Gastroesophageal sphincter (tissue), 3 donors: ENCODE results near the gene FOXB1.

Experiments
- EP300 ChIP-seq: sonication (generic); formaldehyde crosslinking; IDR thresholded peaks from one replicate; pipeline ENCODE4 v1.6.1; 2017; ENCODE audit warnings: antibody characterized with exemption, mild to moderate bottlenecking
- POLR2A ChIP-seq, 2 donors: fragments of 450-650 bp; IDR thresholded peaks; one replicate each; pipeline ENCODE4 v1.6.1; 2017; ENCODE audit warnings: antibody characterized with exemption in 2 of 2, mild to moderate bottlenecking in 2 of 2, moderate library complexity in 1 of 2
- POLR2AphosphoS5 ChIP-seq: sonication (generic); formaldehyde crosslinking; IDR thresholded peaks from one replicate; pipeline ENCODE4 v1.6.1; 2017; ENCODE audit warnings: antibody characterized with exemption
- TF ChIP-seq, protein P1 (sequence below), 4 experiments: fragments of 200-600 bp in 2 of 4; fragments of 450-650 bp in 2 of 4; sonication (generic) in 1 of 4; IDR thresholded peaks; one replicate each; pipeline ENCODE4 v1.5.1; 2017 to 2019; ENCODE audit warnings: antibody characterized with exemption in 4 of 4, mild to moderate bottlenecking in 2 of 4, moderate library complexity in 2 of 4

DNA sequence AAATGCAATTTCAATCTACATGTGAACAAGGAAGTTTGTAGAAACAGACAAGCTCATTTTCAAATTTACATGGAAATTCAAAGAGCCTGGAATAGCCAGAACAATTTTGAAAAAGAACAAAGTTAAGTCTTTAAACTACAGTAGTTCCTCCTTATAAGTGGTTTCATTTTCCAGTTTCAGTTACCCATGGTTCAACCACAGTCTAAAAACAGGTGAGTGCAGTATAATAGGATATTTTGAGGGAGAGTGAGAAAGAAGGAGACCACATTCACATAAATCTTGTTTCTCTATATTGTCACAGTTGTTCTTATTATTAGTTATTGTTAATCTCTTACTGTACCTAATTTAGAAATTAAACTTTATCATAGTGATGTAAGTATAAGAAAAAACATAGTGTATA is 45.8 kb upstream of the FOXB1 start:
- TF ChIP-seq POLR2A (IDR thresholded peaks at IDR 0.05) (no peak), EP300 (no peak), POLR2AphosphoS5 (no peak)
- TF ChIP-seq, protein P1, sequence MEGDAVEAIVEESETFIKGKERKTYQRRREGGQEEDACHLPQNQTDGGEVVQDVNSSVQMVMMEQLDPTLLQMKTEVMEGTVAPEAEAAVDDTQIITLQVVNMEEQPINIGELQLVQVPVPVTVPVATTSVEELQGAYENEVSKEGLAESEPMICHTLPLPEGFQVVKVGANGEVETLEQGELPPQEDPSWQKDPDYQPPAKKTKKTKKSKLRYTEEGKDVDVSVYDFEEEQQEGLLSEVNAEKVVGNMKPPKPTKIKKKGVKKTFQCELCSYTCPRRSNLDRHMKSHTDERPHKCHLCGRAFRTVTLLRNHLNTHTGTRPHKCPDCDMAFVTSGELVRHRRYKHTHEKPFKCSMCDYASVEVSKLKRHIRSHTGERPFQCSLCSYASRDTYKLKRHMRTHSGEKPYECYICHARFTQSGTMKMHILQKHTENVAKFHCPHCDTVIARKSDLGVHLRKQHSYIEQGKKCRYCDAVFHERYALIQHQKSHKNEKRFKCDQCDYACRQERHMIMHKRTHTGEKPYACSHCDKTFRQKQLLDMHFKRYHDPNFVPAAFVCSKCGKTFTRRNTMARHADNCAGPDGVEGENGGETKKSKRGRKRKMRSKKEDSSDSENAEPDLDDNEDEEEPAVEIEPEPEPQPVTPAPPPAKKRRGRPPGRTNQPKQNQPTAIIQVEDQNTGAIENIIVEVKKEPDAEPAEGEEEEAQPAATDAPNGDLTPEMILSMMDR (IDR thresholded peaks at IDR 0.05), result no peak
